Ovary (tissue), 9 donors: Measurements from ENCODE around the gene HOXC13. TPM values are rescaled to one million over a fixed set of nuclear protein-coding genes. Genes with fewer than 3 reads are reported as not detected.

Source experiments
- DNase-seq, 5 donors: peaks; one replicate each; pipeline ENCODE4 v3.0.0-alpha.2; 2019 to 2020
- H3K27ac ChIP-seq, 2 donors: fragments of 200-600 bp; one replicate each; pipeline versions ENCODE4 v1.5.1 to v1.8.0; 2019 to 2022
- H3K27me3 ChIP-seq: fragments of 200-600 bp; one replicate; pipeline ENCODE4 v1.8.0; 2022
- H3K36me3 ChIP-seq: fragments of 200-600 bp; sonication (generic); one replicate; pipeline ENCODE4 v1.5.1; 2019
- H3K4me1 ChIP-seq: one replicate; pipeline ENCODE4 v1.8.1; 2013; ENCODE audit warnings: mild to moderate bottlenecking, moderate library complexity; ENCODE audit not compliant: insufficient read depth
- H3K4me3 ChIP-seq: fragments of 200-600 bp; sonication (generic); one replicate; pipeline ENCODE4 v1.5.1; 2017
- H3K9me3 ChIP-seq, 2 donors: fragments of 200-600 bp in 1 of 2; sonication (generic) in 1 of 2; one replicate each; pipeline versions ENCODE4 v1.5.1 to v1.8.1; 2013 to 2019; ENCODE audit warnings: mild to moderate bottlenecking in 1 of 2, moderate library complexity in 1 of 2
- CTCF ChIP-seq, 3 donors: fragments of 450-650 bp in 2 of 3; fragments of 200-600 bp in 1 of 3; IDR thresholded peaks; one replicate each; pipeline versions ENCODE4 v1.5.1 to v1.8.0; 2016 to 2022; ENCODE audit warnings: antibody characterized with exemption in 3 of 3, mild to moderate bottlenecking in 1 of 3
- EP300 ChIP-seq: sonication (generic); formaldehyde crosslinking; IDR thresholded peaks from one replicate; pipeline ENCODE4 v1.6.1; 2017; ENCODE audit warnings: antibody characterized with exemption
- POLR2A ChIP-seq: fragments of 450-650 bp; IDR thresholded peaks from one replicate; pipeline ENCODE4 v1.6.1; 2017; ENCODE audit warnings: antibody characterized with exemption, mild to moderate bottlenecking, moderate library complexity
- WGBS, 3 donors: extraction: QIAGEN DNeasy Blood & Tissue Kit in 1 of 3; methylation state at CpG; one replicate each; pipeline versions ENCODE4 v1.1.5 to v1.1.7; 2013 to 2017; 5-methylcytosine and 5-hydroxymethylcytosine counted together
- intact Hi-C, 4 donors: fragments of 100-400 bp; cut with DNase I; formaldehyde crosslinking; loops; one replicate each; pipeline versions ENCODE4 v1.11.0 to v1.15.1; 2022 to 2023
- polyA plus RNA-seq, 2 donors: library from polyadenylated mRNA; stranded (reverse); fragments of 200-250 nt in 1 of 2; fragments of 350-450 nt in 1 of 2; fragmentation: Illumina TruSeq in 1 of 2; extraction: RNeasy Lipid Tissue Mini Kit (QIAGEN cat#74804) in 1 of 2; gene quantifications; one replicate each; pipeline ENCODE4 v1.2.3, GENCODE V29; 2013 to 2014
- total RNA-seq, 7 donors: library from RNA; depleted of rRNA in 2 of 7; stranded (reverse); fragments of >200 nt in 2 of 7; fragmentation: NEBNext Ultra II Directional in 3 of 7; extraction: Animal tissue kit (Norgen Biotek cat#: 25700) in 3 of 7; gene quantifications; one replicate each; pipeline versions ENCODE4 v1.1.0 to v1.2.4, GENCODE V29; 2016 to 2023
- donor health status: DM: no; HTN: no; CAD: no; lungs with moderate emphysema.
- donor health status: DM: no; HTN: no; CAD: no.
- donor health status: Bipolar disorder and iron deficiency.
- donor health status: DM: yes; HTN: yes; CAD: no.
- donor health status: DM: no; HTN: no; CAD: no.
- donor health status: DM: yes; HTN: yes; CAD: no.

The HOXC13 gene
- total and polyA plus RNA-seq, 9 donors = not detected

GRCh38 chr12:53986686-53987483, 48.3 kb downstream of the HOXC13 start:
- intact Hi-C loops = loop anchor here in 3 of 4 donors (5.0 to 10.0 kb wide), 4 partner anchors 220 to 388 kb away; partner anchors contain the start of gene GPR84 (in 1 of the 3)
- Histone ChIP-seq H3K4me3 (no peak overlapping the region), H3K4me1 (peaks cover 4% of the 10 kb centered on the region), H3K9me3 (no peaks in the 10 kb centered on the region), H3K36me3 (no peaks in the 10 kb centered on the region), H3K27ac (no peak overlapping the region), H3K27me3 (peaks cover 2% of the 10 kb centered on the region)
- DNase-seq = peak in 1 of 5 donors; percentile 30
- TF ChIP-seq CTCF (IDR thresholded peaks at IDR 0.05) = no peak
- TF ChIP-seq EP300 = no peak
- no peak for TF ChIP-seq POLR2A
- 42 to 70% (median 63%) methylated on average over 21 of the region's 21 CpGs for WGBS, 3 donors

GRCh38 chr12:53987787-53988230, 49.2 kb downstream of the HOXC13 start:
- no peak overlapping the region for H3K27ac ChIP-seq
- peaks cover 2% of the 10 kb centered on the region for H3K27me3 ChIP-seq
- no peaks in the 10 kb centered on the region for H3K9me3 ChIP-seq
- H3K36me3 ChIP-seq = no peaks in the 10 kb centered on the region
- intact Hi-C loops = loop anchor here in 3 of 4 donors (5.0 to 10.0 kb wide), 4 partner anchors 219 to 387 kb away; partner anchors contain the start of gene GPR84 (in 1 of the 3)
- no peak overlapping the region for H3K4me3 ChIP-seq
- no peak for DNase-seq
- WGBS, 3 donors = 18 to 32% (median 23%) methylated on average over 4 of the region's 4 CpGs
- TF ChIP-seq CTCF (IDR thresholded peaks at IDR 0.05) (no peak), POLR2A (no peak), EP300 (no peak)
- H3K4me1 ChIP-seq = peaks cover 4% of the 10 kb centered on the region

GRCh38 chr12:53988541-53989226, 50.1 kb downstream of the HOXC13 start:
- TF ChIP-seq EP300 (no peak), CTCF (IDR thresholded peaks at IDR 0.05) (no peak), POLR2A (no peak)
- intact Hi-C loops = loop anchor here in 3 of 4 donors (5.0 to 10.0 kb wide), 4 partner anchors 219 to 386 kb away; partner anchors contain the start of gene GPR84 (in 1 of the 3)
- Histone ChIP-seq H3K36me3 (no peaks in the 10 kb centered on the region), H3K27me3 (peaks cover 2% of the 10 kb centered on the region), H3K27ac (no peak overlapping the region), H3K9me3 (no peaks in the 10 kb centered on the region), H3K4me3 (no peak overlapping the region), H3K4me1 (peaks cover 4% of the 10 kb centered on the region)
- no peak for DNase-seq
- WGBS, 3 donors = 18 to 20% (median 19%) methylated on average over 5 of the region's 5 CpGs

- TF ChIP-seq POLR2A = no peak
- TF ChIP-seq CTCF (IDR thresholded peaks at IDR 0.05) = no peak
- TF ChIP-seq EP300 = no peak
- intact Hi-C loops = loop anchor here (5.0 to 10.0 kb wide), 5 partner anchors 218 to 385 kb away; partner anchors contain the start of gene GPR84 (in 1 of the 4)
- no peak overlapping the region for H3K4me3 ChIP-seq
Observed at GRCh38 chr12:53989227-53990113, 50.8 kb downstream of the HOXC13 start.

More at GRCh38 chr12:53989227-53990113, 50.8 kb downstream of the HOXC13 start:
- H3K27me3 ChIP-seq = peaks cover 2% of the 10 kb centered on the region
- no peak overlapping the region for H3K27ac ChIP-seq
- peaks cover 8% of the 10 kb centered on the region for H3K4me1 ChIP-seq
- 11 to 35% (median 15%) methylated on average over 28 of the region's 28 CpGs for WGBS, 3 donors
- peak in 1 of 5 donors; percentile 40 for DNase-seq
- no peaks in the 10 kb centered on the region for H3K9me3 ChIP-seq
- no peaks in the 10 kb centered on the region for H3K36me3 ChIP-seq
